Measurements from ENCODE around the gene CIDEA. TPM values are rescaled to one million over a fixed set of nuclear protein-coding genes. Genes with fewer than 3 reads are reported as not detected.

The CIDEA gene
- total RNA-seq, 2 donors from 2014 or later: not detected

DNA sequence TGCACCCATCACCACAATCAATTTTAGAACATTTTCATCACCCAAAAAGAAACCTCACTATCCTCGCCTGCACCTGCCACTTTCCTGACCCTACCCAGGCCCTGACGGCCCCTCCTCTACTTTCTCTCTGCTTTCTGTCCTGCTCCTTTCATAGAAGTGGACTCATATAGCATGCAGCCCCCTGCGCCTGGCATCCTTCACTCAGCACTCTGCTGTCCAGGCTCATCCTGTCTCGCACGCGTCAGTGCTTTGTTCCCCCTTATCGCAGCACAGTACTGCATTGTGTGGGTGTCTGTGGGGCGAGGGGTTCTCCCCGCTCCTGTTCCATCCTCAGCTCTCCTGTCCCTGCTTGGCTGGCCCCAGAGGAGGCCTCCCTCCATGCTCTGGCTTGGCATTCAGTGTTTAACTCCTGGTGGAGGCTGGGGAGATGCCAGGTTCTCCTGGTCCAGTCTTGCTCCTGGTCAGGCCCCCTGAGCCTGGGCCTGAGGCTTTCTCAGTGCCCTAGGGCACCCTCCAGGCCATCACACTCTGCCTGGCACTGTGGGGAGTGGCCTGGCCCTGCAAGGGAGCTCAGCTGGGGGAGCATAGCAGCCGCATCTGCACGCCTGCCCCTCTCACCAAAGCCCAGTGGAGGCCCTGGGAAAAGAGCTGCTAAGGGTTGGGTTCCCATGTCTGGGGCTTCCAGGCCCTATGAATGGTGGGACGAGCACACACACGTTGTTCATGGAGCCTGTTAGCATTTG, 47.3 kb downstream of the CIDEA start:
- TF ChIP-seq, protein P1, sequence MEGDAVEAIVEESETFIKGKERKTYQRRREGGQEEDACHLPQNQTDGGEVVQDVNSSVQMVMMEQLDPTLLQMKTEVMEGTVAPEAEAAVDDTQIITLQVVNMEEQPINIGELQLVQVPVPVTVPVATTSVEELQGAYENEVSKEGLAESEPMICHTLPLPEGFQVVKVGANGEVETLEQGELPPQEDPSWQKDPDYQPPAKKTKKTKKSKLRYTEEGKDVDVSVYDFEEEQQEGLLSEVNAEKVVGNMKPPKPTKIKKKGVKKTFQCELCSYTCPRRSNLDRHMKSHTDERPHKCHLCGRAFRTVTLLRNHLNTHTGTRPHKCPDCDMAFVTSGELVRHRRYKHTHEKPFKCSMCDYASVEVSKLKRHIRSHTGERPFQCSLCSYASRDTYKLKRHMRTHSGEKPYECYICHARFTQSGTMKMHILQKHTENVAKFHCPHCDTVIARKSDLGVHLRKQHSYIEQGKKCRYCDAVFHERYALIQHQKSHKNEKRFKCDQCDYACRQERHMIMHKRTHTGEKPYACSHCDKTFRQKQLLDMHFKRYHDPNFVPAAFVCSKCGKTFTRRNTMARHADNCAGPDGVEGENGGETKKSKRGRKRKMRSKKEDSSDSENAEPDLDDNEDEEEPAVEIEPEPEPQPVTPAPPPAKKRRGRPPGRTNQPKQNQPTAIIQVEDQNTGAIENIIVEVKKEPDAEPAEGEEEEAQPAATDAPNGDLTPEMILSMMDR (conservative IDR thresholded peaks at IDR 0.05): no peak
- Histone ChIP-seq H3K9me3 (ENCODE audit: control insufficient read depth, low read length) (no peaks in the 10 kb centered on the region), H3K4me1 (ENCODE audit: control insufficient read depth, insufficient read depth, low read length) (peaks cover 3% of the 10 kb centered on the region), H3K9ac (ENCODE audit: extremely low read depth, low read length, poor library complexity, severe bottlenecking) (no peak overlapping the region), H3K27me3 (ENCODE audit: control insufficient read depth, insufficient read depth, low read length, poor library complexity, severe bottlenecking) (peaks cover 23% of the 10 kb centered on the region), H3K4me3 (ENCODE audit: low read length) (no peak overlapping the region), H3K36me3 (ENCODE audit: control insufficient read depth, insufficient read depth, low read length) (no peaks in the 10 kb centered on the region), H3K27ac (ENCODE audit: low read depth, low read length) (no peak overlapping the region)
- Mint-ChIP-seq H3K9me3 (peaks cover 2% of the 10 kb centered on the region), H3K4me1 (peaks cover 7% of the 10 kb centered on the region), H3K4me3 (no peak overlapping the region), H3K36me3 (ENCODE audit: low read depth) (no peaks in the 10 kb centered on the region), H3K27me3 (ENCODE audit: insufficient read depth) (peaks cover 28% of the 10 kb centered on the region), H3K27ac (no peak overlapping the region)
- 88 to 90% methylated on average over 5 to 13 of the region's 13 CpGs for WGBS, 2 experiments (ENCODE audit: insufficient coverage in 1 of 2, insufficient read length in 1 of 2)
- no peak for DNase-seq

DNA sequence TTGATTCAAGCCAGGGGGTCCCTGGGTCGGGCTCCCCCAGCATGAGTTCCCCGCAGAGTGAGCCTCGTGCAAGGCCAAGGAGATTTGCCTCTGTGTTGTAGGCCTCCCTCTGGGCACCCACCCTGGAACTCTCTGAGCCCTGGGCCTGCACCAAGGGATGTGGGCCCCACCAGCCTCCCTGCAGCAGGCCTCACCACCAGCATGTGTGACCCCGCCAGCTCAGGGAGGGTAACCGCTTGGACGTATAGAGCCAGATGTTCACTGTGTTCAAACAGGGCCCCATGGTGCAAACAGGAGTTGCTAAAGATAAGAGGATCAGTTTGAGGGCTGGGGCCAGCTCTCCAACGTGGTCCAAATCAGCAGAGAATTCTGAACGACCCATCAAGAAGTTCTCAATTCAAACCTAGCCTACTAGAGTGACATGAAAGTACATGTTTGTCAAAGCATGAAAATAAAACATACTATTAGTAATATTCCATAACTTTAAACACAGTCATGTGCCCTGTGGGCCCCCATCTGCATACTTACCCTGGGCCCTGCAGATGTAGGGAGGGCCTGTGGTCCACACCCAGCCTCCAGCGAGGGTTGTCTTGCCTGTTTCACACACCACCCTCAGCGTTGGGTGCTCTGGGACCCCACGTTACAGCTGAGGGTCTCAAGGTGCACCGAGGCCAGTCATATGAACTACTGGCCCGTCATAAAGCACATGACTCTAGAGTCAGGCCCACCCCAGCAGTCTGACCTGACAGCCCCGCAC, 48.4 kb downstream of the CIDEA start:
- peaks cover 8% of the 10 kb centered on the region for H3K4me1 ChIP-seq (ENCODE audit: control insufficient read depth, insufficient read depth, low read length)
- no peaks in the 10 kb centered on the region for H3K9me3 ChIP-seq (ENCODE audit: control insufficient read depth, low read length)
- 89 to 90% methylated on average over 10 to 14 of the region's 14 CpGs for WGBS, 2 experiments (ENCODE audit: insufficient coverage in 1 of 2, insufficient read length in 1 of 2)
- TF ChIP-seq, protein P1 (conservative IDR thresholded peaks at IDR 0.05): no peak
- H3K4me1 Mint-ChIP-seq: peaks cover 15% of the 10 kb centered on the region
- no peak overlapping the region for H3K4me3 ChIP-seq (ENCODE audit: low read length)
- H3K27me3 Mint-ChIP-seq (ENCODE audit: insufficient read depth): peaks cover 38% of the 10 kb centered on the region
- peaks cover 34% of the 10 kb centered on the region for H3K27me3 ChIP-seq (ENCODE audit: control insufficient read depth, insufficient read depth, low read length, poor library complexity, severe bottlenecking)
- H3K9me3 Mint-ChIP-seq: no peaks in the 10 kb centered on the region
- no peaks in the 10 kb centered on the region for H3K36me3 Mint-ChIP-seq (ENCODE audit: low read depth)
- H3K27ac Mint-ChIP-seq: no peak overlapping the region
- DNase-seq: no peak
- no peaks in the 10 kb centered on the region for H3K36me3 ChIP-seq (ENCODE audit: control insufficient read depth, insufficient read depth, low read length)
- H3K9ac ChIP-seq (ENCODE audit: extremely low read depth, low read length, poor library complexity, severe bottlenecking): no peak overlapping the region
- no peak overlapping the region for H3K4me3 Mint-ChIP-seq
- H3K27ac ChIP-seq (ENCODE audit: low read depth, low read length): no peak overlapping the region

DNA sequence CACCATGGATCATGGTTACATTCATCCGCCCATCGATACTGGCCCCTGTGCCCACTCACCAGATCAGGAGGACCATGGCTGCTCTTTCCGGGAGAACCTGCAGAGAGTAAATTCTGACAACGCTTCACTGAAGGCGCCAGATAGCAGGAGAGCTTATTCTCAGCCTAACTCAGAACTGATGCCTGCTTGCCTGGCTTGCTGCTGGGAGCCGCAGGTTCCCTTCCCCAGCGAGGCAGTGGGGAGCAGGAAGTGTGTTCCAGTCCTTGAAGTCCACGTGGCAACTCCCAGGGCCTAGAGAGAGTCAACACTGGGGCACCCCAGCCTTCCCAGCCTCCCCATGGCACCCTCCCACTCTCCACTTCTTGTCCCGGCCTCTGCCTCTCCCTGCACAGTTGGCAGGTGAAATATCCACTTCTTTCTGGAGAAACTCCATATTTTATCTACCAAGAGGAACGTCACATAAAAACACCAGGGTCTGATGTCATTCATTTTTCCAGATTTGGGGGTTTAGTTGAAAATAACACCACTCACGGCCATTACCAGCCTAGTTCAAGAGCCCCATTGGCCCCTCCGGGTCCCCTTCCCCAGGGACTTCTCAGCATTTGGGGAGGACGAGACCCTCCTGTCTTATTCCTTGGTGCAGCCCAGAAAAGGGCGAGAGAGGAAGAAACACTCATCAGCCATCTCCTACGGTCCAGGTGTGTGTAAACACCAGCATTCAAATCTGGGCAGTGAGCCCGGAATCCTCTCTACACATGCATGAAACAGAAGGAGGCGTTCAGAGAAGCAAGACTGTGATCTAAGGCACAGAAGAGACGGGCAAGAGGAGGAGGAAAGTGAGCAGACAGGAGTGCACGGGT, 50.4 kb downstream of the CIDEA start:
- H3K4me3 Mint-ChIP-seq: no peak overlapping the region
- H3K4me1 Mint-ChIP-seq: peaks cover 15% of the 10 kb centered on the region
- H3K9me3 Mint-ChIP-seq: no peaks in the 10 kb centered on the region
- no peak overlapping the region for H3K27ac ChIP-seq (ENCODE audit: low read depth, low read length)
- 85 to 91% methylated on average over 16 to 19 of the region's 19 CpGs for WGBS, 2 experiments (ENCODE audit: insufficient coverage in 1 of 2, insufficient read length in 1 of 2)
- peaks cover 3% of the 10 kb centered on the region for H3K36me3 Mint-ChIP-seq (ENCODE audit: low read depth)
- no peak overlapping the region for H3K9ac ChIP-seq (ENCODE audit: extremely low read depth, low read length, poor library complexity, severe bottlenecking)
- peaks cover 34% of the 10 kb centered on the region for H3K27me3 ChIP-seq (ENCODE audit: control insufficient read depth, insufficient read depth, low read length, poor library complexity, severe bottlenecking)
- TF ChIP-seq, protein P1 (conservative IDR thresholded peaks at IDR 0.05): no peak
- H3K36me3 ChIP-seq (ENCODE audit: control insufficient read depth, insufficient read depth, low read length): peaks cover 3% of the 10 kb centered on the region
- H3K27me3 Mint-ChIP-seq (ENCODE audit: insufficient read depth): peaks cover 36% of the 10 kb centered on the region
- DNase-seq: no peak
- no peak overlapping the region for H3K27ac Mint-ChIP-seq
- peaks cover 8% of the 10 kb centered on the region for H3K4me1 ChIP-seq (ENCODE audit: control insufficient read depth, insufficient read depth, low read length)
- H3K9me3 ChIP-seq (ENCODE audit: control insufficient read depth, low read length): no peaks in the 10 kb centered on the region
- H3K4me3 ChIP-seq (ENCODE audit: low read length): no peak overlapping the region

All from endodermal cell (in vitro differentiated cells).